Muscle layer of colon (tissue), 2 donors: ENCODE results near the gene ANKRD29.
A peak's percentile ranks its signal among the peaks of the same experiment; 100 is the strongest.

Experiments
- H3K27ac ChIP-seq: one replicate; pipeline ENCODE4 v1.7.0; 2013; ENCODE audit warnings: low read depth, mild to moderate bottlenecking, low read length, moderate library complexity
- H3K27me3 ChIP-seq, 2 donors: one replicate each; pipeline ENCODE4 v1.7.0; 2013; ENCODE audit warnings: low read length in 2 of 2, mild to moderate bottlenecking in 2 of 2; ENCODE audit not compliant: insufficient read depth in 2 of 2, control insufficient read depth in 1 of 2
- H3K36me3 ChIP-seq: one replicate; pipeline ENCODE4 v1.7.0; 2013; ENCODE audit warnings: mild to moderate bottlenecking, low read length; ENCODE audit not compliant: insufficient read depth
- H3K4me1 ChIP-seq: one replicate; pipeline ENCODE4 v1.7.0; 2013; ENCODE audit warnings: mild to moderate bottlenecking, low read length; ENCODE audit not compliant: insufficient read depth
- H3K4me3 ChIP-seq, 2 donors: one replicate each; pipeline ENCODE4 v1.7.0; 2013; ENCODE audit warnings: low read length in 2 of 2, low read depth in 1 of 2, mild to moderate bottlenecking in 1 of 2, moderate library complexity in 1 of 2
- H3K9ac ChIP-seq: one replicate; pipeline ENCODE4 v1.7.0; 2013; ENCODE audit warnings: low read length
- H3K9me3 ChIP-seq: one replicate; pipeline ENCODE4 v1.7.0; 2013; ENCODE audit warnings: mild to moderate bottlenecking, low read length
- donor health status: abdominal sarcoma.
- donor health status: Adenocarcinoma of cecum.

Gene ANKRD29

GRCh38 chr18:23701544-23702064 lies 38.9 kb upstream of the ANKRD29 start:
- Histone ChIP-seq H3K27ac (no peak overlapping the region), H3K36me3 (no peaks in the 10 kb centered on the region), H3K27me3 (peaks cover 0 to 4% of the 10 kb centered on the region in 2 donors), H3K9ac (no peak overlapping the region), H3K9me3 (no peaks in the 10 kb centered on the region), H3K4me3 (no peak overlapping the region), H3K4me1 (no peaks in the 10 kb centered on the region)

GRCh38 chr18:23701017-23701416 lies 38.3 kb upstream of the ANKRD29 start:
- H3K4me1 ChIP-seq: no peaks in the 10 kb centered on the region
- no peak overlapping the region for H3K9ac ChIP-seq
- H3K27ac ChIP-seq: no peak overlapping the region
- no peak overlapping the region for H3K4me3 ChIP-seq
- H3K27me3 ChIP-seq: peaks cover 0 to 4% of the 10 kb centered on the region in 2 donors
- no peaks in the 10 kb centered on the region for H3K9me3 ChIP-seq
- H3K36me3 ChIP-seq: no peaks in the 10 kb centered on the region

GRCh38 chr18:23694637-23695430 lies 32.1 kb upstream of the ANKRD29 start:
- Histone ChIP-seq H3K9me3 (no peaks in the 10 kb centered on the region), H3K36me3 (no peaks in the 10 kb centered on the region), H3K9ac (no peak overlapping the region), H3K27ac (no peak overlapping the region), H3K4me3 (no peak overlapping the region), H3K27me3 (peaks cover 0 to 3% of the 10 kb centered on the region in 2 donors), H3K4me1 (no peaks in the 10 kb centered on the region)

- H3K9ac ChIP-seq: no peak overlapping the region
- H3K27ac ChIP-seq: no peak overlapping the region
- peaks cover 2 to 13% of the 10 kb centered on the region in 2 donors for H3K27me3 ChIP-seq
- peaks cover 4% of the 10 kb centered on the region for H3K4me1 ChIP-seq
- H3K9me3 ChIP-seq: no peaks in the 10 kb centered on the region
- H3K4me3 ChIP-seq: no peak overlapping the region
- no peaks in the 10 kb centered on the region for H3K36me3 ChIP-seq
Measured at GRCh38 chr18:23693846-23694245, 31.1 kb upstream of the ANKRD29 start.

GRCh38 chr18:23690505-23691068 lies 27.9 kb upstream of the ANKRD29 start:
- no peaks in the 10 kb centered on the region for H3K9me3 ChIP-seq
- no peak overlapping the region for H3K27ac ChIP-seq
- H3K27me3 ChIP-seq: peaks cover 10 to 19% of the 10 kb centered on the region in 2 donors
- no peaks in the 10 kb centered on the region for H3K36me3 ChIP-seq
- peaks cover 8% of the 10 kb centered on the region for H3K4me1 ChIP-seq
- H3K9ac ChIP-seq: no peak overlapping the region
- peak overlapping the region in 1 of 2 donors; percentile 57 for H3K4me3 ChIP-seq

- Histone ChIP-seq H3K4me1 (peaks cover 8% of the 10 kb centered on the region), H3K9me3 (no peaks in the 10 kb centered on the region), H3K9ac (no peak overlapping the region), H3K27me3 (peaks cover 10 to 19% of the 10 kb centered on the region in 2 donors), H3K27ac (no peak overlapping the region), H3K36me3 (no peaks in the 10 kb centered on the region), H3K4me3 (peak overlapping the region; percentile 23 to 57)
Measured at GRCh38 chr18:23689616-23690504, 27.1 kb upstream of the ANKRD29 start.

GRCh38 chr18:23689031-23689615 lies 26.4 kb upstream of the ANKRD29 start, which contains the start of gene LAMA3:
TSS of gene LAMA3 (plus strand) at chr18:23689453. CDS start at chr18:23689684, 231 bp downstream.
- H3K27me3 ChIP-seq: peaks cover 10 to 19% of the 10 kb centered on the region in 2 donors
- peak within 1 kb of the TSS; percentile 23 to 57 for H3K4me3 ChIP-seq
- no peaks in the 10 kb centered on the region for H3K36me3 ChIP-seq
- no peaks in the 10 kb centered on the region for H3K9me3 ChIP-seq
- peaks cover 14% of the 10 kb centered on the region for H3K4me1 ChIP-seq
- H3K27ac ChIP-seq: no peak within 1 kb of the TSS
- no peak within 1 kb of the TSS for H3K9ac ChIP-seq

GRCh38 chr18:23688528-23688927 lies 25.8 kb upstream of the ANKRD29 start:
- peaks cover 14% of the 10 kb centered on the region for H3K4me1 ChIP-seq
- H3K9me3 ChIP-seq: no peaks in the 10 kb centered on the region
- no peaks in the 10 kb centered on the region for H3K36me3 ChIP-seq
- H3K9ac ChIP-seq: no peak overlapping the region
- H3K27ac ChIP-seq: no peak overlapping the region
- no peak overlapping the region for H3K4me3 ChIP-seq
- peaks cover 10 to 19% of the 10 kb centered on the region in 2 donors for H3K27me3 ChIP-seq

GRCh38 chr18:23684515-23685197 lies 21.9 kb upstream of the ANKRD29 start:
- Histone ChIP-seq H3K9me3 (no peaks in the 10 kb centered on the region), H3K9ac (no peak overlapping the region), H3K4me1 (peaks cover 14% of the 10 kb centered on the region), H3K36me3 (no peaks in the 10 kb centered on the region), H3K4me3 (no peak overlapping the region), H3K27ac (no peak overlapping the region), H3K27me3 (peaks cover 10 to 14% of the 10 kb centered on the region in 2 donors)

- Histone ChIP-seq H3K27me3 (peaks cover 5 to 7% of the 10 kb centered on the region in 2 donors), H3K9me3 (no peaks in the 10 kb centered on the region), H3K4me3 (no peak overlapping the region), H3K9ac (no peak overlapping the region), H3K4me1 (peaks cover 9% of the 10 kb centered on the region), H3K36me3 (no peaks in the 10 kb centered on the region), H3K27ac (no peak overlapping the region)
Measured at GRCh38 chr18:23683671-23684070, 21.0 kb upstream of the ANKRD29 start.
